Smooth muscle cell (in vitro differentiated cells): Measurements from ENCODE around the gene C17orf107. TPM values are rescaled to one million over a fixed set of nuclear protein-coding genes. Genes with fewer than 3 reads are reported as not detected.
A peak's percentile ranks its signal among the peaks of the same experiment; 100 is the strongest.

Source experiments
- DNase-seq: peaks from one replicate; lab custom pipeline; 2025; ENCODE audit not compliant: unreplicated experiment; lab: John Stamatoyannopoulos, UW
- H2AFZ ChIP-seq: fragments of 200-600 bp; sonication (generic); 2 replicates; pipeline ENCODE4 v1.6.0; 2016; ENCODE audit warnings: antibody characterized with exemption, low read depth, mild to moderate bottlenecking
- H3F3A ChIP-seq: fragments of 200-600 bp; sonication (generic); 2 replicates; pipeline ENCODE4 v1.6.0; 2017; ENCODE audit warnings: antibody characterized with exemption, low read depth
- H3K27ac ChIP-seq: fragments of 200-600 bp; sonication (generic); 2 replicates; pipeline ENCODE4 v1.5.1; 2016; ENCODE audit warnings: low read depth, mild to moderate bottlenecking
- H3K27me3 ChIP-seq: fragments of 200-600 bp; sonication (generic); 2 replicates; pipeline ENCODE4 v1.6.1; 2016; ENCODE audit warnings: low read depth, mild to moderate bottlenecking
- H3K36me3 ChIP-seq: fragments of 200-600 bp; sonication (generic); 2 replicates; pipeline ENCODE4 v1.5.1; 2016; ENCODE audit warnings: low read depth
- H3K4me1 ChIP-seq: fragments of 200-600 bp; sonication (generic); 2 replicates; pipeline ENCODE4 v1.5.1; 2016; ENCODE audit warnings: low read depth
- H3K4me2 ChIP-seq: fragments of 200-600 bp; sonication (generic); 2 replicates; pipeline ENCODE4 v1.6.0; 2016; ENCODE audit warnings: mild to moderate bottlenecking
- H3K4me3 ChIP-seq: fragments of 200-600 bp; sonication (generic); 2 replicates; pipeline ENCODE4 v1.5.1; 2016; ENCODE audit warnings: mild to moderate bottlenecking
- H3K79me2 ChIP-seq: fragments of 200-600 bp; sonication (generic); 2 replicates; pipeline ENCODE4 v1.6.0; 2016; ENCODE audit warnings: low read depth, mild to moderate bottlenecking
- H3K9ac ChIP-seq: fragments of 200-600 bp; sonication (generic); 2 replicates; pipeline ENCODE4 v1.6.0; 2016; ENCODE audit warnings: low read depth
- H3K9me3 ChIP-seq: fragments of 200-600 bp; sonication (generic); replicated peaks from 2 replicates; pipeline ENCODE4 v1.5.1; 2016; ENCODE audit warnings: low read depth
- H4K20me1 ChIP-seq: fragments of 200-600 bp; sonication (generic); 2 replicates; pipeline ENCODE4 v1.6.0; 2016; ENCODE audit warnings: low read depth
- WGBS: methylation state at CpG from one replicate; pipeline ENCODE4 v1.1.7; 2016; ENCODE audit warnings: low lambda C conversion rate; 5-methylcytosine and 5-hydroxymethylcytosine counted together
- polyA plus RNA-seq: library from polyadenylated mRNA; unstranded; fragments of >200 nt; fragmentation: Nextera tagmentation; extraction: Ambion mirVana; gene quantifications from 2 replicates; pipeline ENCODE4 v1.2.1, GENCODE V29; 2016
- total RNA-seq: library from RNA; depleted of rRNA; stranded (reverse); fragments of >200 nt; gene quantifications from 2 replicates; pipeline ENCODE4 v1.2.3, GENCODE V29; 2014
- TF ChIP-seq, protein P1 (sequence below): fragments of 200-600 bp; sonication (generic); IDR thresholded peaks from 2 replicates; pipeline ENCODE4 v1.5.1; 2017; ENCODE audit warnings: borderline replicate concordance, mild to moderate bottlenecking, antibody characterized with exemption; ENCODE audit not compliant: insufficient read depth, poor library complexity, severe bottlenecking

C17orf107 gene
- total and polyA plus RNA-seq, 2 experiments from 2014 or later: 5.0 to 10.7 TPM

DNA sequence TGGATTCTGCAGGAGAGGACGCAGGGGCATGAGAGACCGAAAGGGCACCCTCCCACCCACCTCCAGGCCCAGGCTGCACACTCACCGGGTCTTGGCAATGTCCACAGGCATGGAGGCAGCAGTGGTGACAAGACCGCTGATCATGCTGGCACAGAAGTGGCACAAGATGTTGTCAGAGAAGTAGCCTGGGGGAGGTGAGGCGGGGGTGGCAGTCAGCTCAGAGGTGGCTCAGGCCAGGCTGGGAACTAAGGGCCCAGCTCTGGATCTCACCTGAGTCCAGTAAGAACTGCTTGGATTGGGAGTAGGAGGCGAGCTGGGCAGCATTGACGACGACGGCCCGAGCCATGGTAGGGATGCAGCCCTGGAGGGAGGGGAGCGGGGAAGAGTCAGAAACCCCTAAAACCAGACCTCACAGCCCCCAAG lies 38.7 kb downstream of the C17orf107 start:
- H3K4me3 ChIP-seq: no peak overlapping the region
- peak overlapping the region; percentile 95 for H3K4me2 ChIP-seq
- H3K4me1 ChIP-seq: peaks cover 12% of the 10 kb centered on the region
- H2AFZ ChIP-seq: no peak overlapping the region
- H3K27me3 ChIP-seq: no peaks in the 10 kb centered on the region
- H3K9me3 ChIP-seq: no peaks in the 10 kb centered on the region
- no peak overlapping the region for H3K9ac ChIP-seq
- H3K79me2 ChIP-seq: peaks cover 31% of the 10 kb centered on the region
- DNase-seq: no peak
- peaks cover 12% of the 10 kb centered on the region for H3F3A ChIP-seq
- WGBS: 98% methylated on average over 11 of the region's 11 CpGs
- peaks cover 4% of the 10 kb centered on the region for H4K20me1 ChIP-seq
- no peak overlapping the region for H3K27ac ChIP-seq
- TF ChIP-seq, protein P1, sequence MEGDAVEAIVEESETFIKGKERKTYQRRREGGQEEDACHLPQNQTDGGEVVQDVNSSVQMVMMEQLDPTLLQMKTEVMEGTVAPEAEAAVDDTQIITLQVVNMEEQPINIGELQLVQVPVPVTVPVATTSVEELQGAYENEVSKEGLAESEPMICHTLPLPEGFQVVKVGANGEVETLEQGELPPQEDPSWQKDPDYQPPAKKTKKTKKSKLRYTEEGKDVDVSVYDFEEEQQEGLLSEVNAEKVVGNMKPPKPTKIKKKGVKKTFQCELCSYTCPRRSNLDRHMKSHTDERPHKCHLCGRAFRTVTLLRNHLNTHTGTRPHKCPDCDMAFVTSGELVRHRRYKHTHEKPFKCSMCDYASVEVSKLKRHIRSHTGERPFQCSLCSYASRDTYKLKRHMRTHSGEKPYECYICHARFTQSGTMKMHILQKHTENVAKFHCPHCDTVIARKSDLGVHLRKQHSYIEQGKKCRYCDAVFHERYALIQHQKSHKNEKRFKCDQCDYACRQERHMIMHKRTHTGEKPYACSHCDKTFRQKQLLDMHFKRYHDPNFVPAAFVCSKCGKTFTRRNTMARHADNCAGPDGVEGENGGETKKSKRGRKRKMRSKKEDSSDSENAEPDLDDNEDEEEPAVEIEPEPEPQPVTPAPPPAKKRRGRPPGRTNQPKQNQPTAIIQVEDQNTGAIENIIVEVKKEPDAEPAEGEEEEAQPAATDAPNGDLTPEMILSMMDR: no peak
- H3K36me3 ChIP-seq: no peaks in the 10 kb centered on the region

DNA sequence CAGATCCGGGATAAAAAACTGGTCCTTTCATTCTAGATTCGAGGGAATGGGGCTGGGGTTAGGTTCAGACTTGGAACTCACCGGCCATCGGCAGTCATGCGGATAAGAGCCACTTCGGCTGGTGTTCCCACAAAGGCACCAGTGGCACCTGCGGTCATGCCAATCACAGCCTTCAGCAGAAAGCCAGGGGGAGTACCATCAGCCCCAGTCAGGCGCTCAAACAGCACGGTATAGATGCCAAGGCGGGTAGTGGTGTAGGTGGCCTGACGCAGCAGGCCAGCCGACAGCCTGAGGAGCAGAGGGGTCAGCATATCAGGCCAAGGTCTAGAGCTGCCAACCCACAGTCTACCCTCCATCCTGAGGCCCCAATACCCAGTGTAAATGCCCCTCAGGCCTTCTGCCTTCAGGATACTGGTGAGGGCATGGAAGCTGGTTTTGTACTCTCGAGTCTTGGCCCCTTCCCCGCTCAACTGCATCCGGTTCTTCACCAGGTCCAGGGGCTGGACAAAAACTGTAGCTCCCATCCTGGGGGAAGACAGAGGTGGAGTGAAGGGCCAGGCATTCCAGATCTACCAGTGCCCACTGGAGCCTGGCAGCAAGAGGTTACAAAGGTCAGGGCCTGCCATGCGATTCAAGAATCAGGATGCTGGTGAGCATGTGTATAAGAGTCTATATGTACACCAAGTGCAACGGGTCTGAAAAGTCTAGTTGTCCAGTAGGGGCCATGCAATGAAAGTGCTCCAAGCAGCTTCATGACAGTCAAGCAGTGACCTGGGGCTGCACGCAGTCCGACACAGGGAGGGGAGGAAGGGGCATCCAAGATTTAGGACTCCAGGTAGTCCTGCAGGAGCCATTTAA lies 39.6 kb downstream of the C17orf107 start:
- H3F3A ChIP-seq: peaks cover 17% of the 10 kb centered on the region
- no peak overlapping the region for H2AFZ ChIP-seq
- WGBS: 75% methylated on average over 19 of the region's 19 CpGs

GRCh38 chr17:4939546-4939795 lies 40.1 kb downstream of the C17orf107 start:
- Histone ChIP-seq H4K20me1 (peaks cover 8% of the 10 kb centered on the region), H3K4me2 (peak overlapping the region; percentile 95), H3K36me3 (no peaks in the 10 kb centered on the region), H3K27ac (peak overlapping the region; percentile 92), H2AFZ (peak overlapping the region; percentile 6), H3K4me3 (peak overlapping the region; percentile 77), H3K27me3 (no peaks in the 10 kb centered on the region), H3K9ac (peak overlapping the region; percentile 59), H3K9me3 (no peaks in the 10 kb centered on the region), H3F3A (peaks cover 21% of the 10 kb centered on the region), H3K4me1 (peaks cover 12% of the 10 kb centered on the region), H3K79me2 (peaks cover 43% of the 10 kb centered on the region)
- DNase-seq: no peak
- TF ChIP-seq, protein P1: no peak
- 2% methylated on average over 16 of the region's 16 CpGs for WGBS

More for the DNA sequence above, 39.6 kb downstream of the C17orf107 start:
- Histone ChIP-seq H3K79me2 (peaks cover 38% of the 10 kb centered on the region), H3K27me3 (no peaks in the 10 kb centered on the region), H3K4me1 (peaks cover 12% of the 10 kb centered on the region), H3K4me3 (peak overlapping the region; percentile 77), H3K27ac (peak overlapping the region; percentile 92), H3K9ac (peak overlapping the region; percentile 59), H3K9me3 (no peaks in the 10 kb centered on the region), H3K4me2 (peak overlapping the region; percentile 95), H4K20me1 (peaks cover 4% of the 10 kb centered on the region), H3K36me3 (no peaks in the 10 kb centered on the region)
- TF ChIP-seq, protein P1: no peak
- DNase-seq: no peak
